Measurements from ENCODE around the gene FTSJ3. TPM values are rescaled to one million over a fixed set of nuclear protein-coding genes. Genes with fewer than 3 reads are reported as not detected.
"Not testable (repeated sequence)": the region's sequence is repeated elsewhere in the genome, so short reads cannot be mapped to it uniquely, and the experiment has no call there.

Gene FTSJ3
- total RNA-seq, 1 donor from 2014 or later, result 76.1 TPM

GRCh38 chr17:63830278-63830677, 2.8 kb upstream of the FTSJ3 start:
- DNase-seq (ENCODE audit: low read depth), result no peak

- no peak for DNase-seq (ENCODE audit: low read depth)
Observed at GRCh38 chr17:63828936-63829335, 1.5 kb upstream of the FTSJ3 start.

- no peak for DNase-seq (ENCODE audit: low read depth)
Observed at GRCh38 chr17:63827801-63828221, 348 bp upstream of the FTSJ3 start.

GRCh38 chr17:63826468-63827001, 928 bp downstream of the FTSJ3 start:
- peak; percentile 26 for DNase-seq (ENCODE audit: low read depth)

GRCh38 chr17:63824362-63824761, 3.1 kb downstream of the FTSJ3 start:
- no peak for DNase-seq (ENCODE audit: low read depth)

- no peak for DNase-seq (ENCODE audit: low read depth)
Observed at GRCh38 chr17:63823659-63824331, 3.7 kb downstream of the FTSJ3 start.

- DNase-seq (ENCODE audit: low read depth), result no peak
Observed at GRCh38 chr17:63822537-63822936, 4.9 kb downstream of the FTSJ3 start.

- DNase-seq (ENCODE audit: low read depth), result no peak
Observed at GRCh38 chr17:63821804-63822203, 5.7 kb downstream of the FTSJ3 start.

- DNase-seq (ENCODE audit: low read depth), result no peak
Observed at GRCh38 chr17:63820963-63821561, 6.4 kb downstream of the FTSJ3 start.

- no peak for DNase-seq (ENCODE audit: low read depth)
Observed at GRCh38 chr17:63819585-63820537, 7.6 kb downstream of the FTSJ3 start.

- peak; percentile 76 for DNase-seq (ENCODE audit: low read depth)
Observed at GRCh38 chr17:63819131-63819530, 8.3 kb downstream of the FTSJ3 start.

GRCh38 chr17:63817736-63818385, 9.6 kb downstream of the FTSJ3 start:
- no peak for DNase-seq (ENCODE audit: low read depth)

- DNase-seq (ENCODE audit: low read depth), result no peak
Observed at GRCh38 chr17:63816669-63817068, 10.8 kb downstream of the FTSJ3 start.

GRCh38 chr17:63816123-63816522, 11.3 kb downstream of the FTSJ3 start:
- no peak for DNase-seq (ENCODE audit: low read depth)

GRCh38 chr17:63809970-63810369, 17.5 kb downstream of the FTSJ3 start:
- no peak for DNase-seq (ENCODE audit: low read depth)

- DNase-seq (ENCODE audit: low read depth), result no peak
Observed at GRCh38 chr17:63805591-63805990, 21.9 kb downstream of the FTSJ3 start.

GRCh38 chr17:63804328-63804727, 23.1 kb downstream of the FTSJ3 start:
- DNase-seq (ENCODE audit: low read depth), result no peak

- no peak for DNase-seq (ENCODE audit: low read depth)
Observed at GRCh38 chr17:63800783-63801182, 26.7 kb downstream of the FTSJ3 start.

- DNase-seq (ENCODE audit: low read depth), result no peak
Observed at GRCh38 chr17:63798572-63799106, 28.8 kb downstream of the FTSJ3 start.

- DNase-seq (ENCODE audit: low read depth), result not testable (repeated sequence)
Observed at GRCh38 chr17:63796375-63796774, 31.1 kb downstream of the FTSJ3 start.

- no peak for DNase-seq (ENCODE audit: low read depth)
Observed at GRCh38 chr17:63792055-63792729, 35.3 kb downstream of the FTSJ3 start.
